ENCODE data around the gene RBM47.

- TF ChIP-seq CTCF (IDR thresholded peaks at IDR 0.05): no peak
- no peak for TF ChIP-seq POLR2AphosphoS5 (IDR thresholded peaks at IDR 0.05)
Measured at GRCh38 chr4:40562681-40563080, 67.0 kb downstream of the RBM47 start.

Measured in esophagus muscularis mucosa (tissue), 3 donors.